HCT116 (cell line): ENCODE measurements around the gene RAB4A. TPM values are rescaled to one million over a fixed set of nuclear protein-coding genes. Genes with fewer than 3 reads are reported as not detected.

Source experiments
- ATAC-seq: fragments of 200-7000 bp; cut with Tn5 transposase; 2 replicates; pipeline ENCODE4 v1.9.1; 2020; ENCODE audit warnings: mild to moderate bottlenecking, moderate library complexity
- BruUV-seq: library from RNA; stranded (reverse); fragments of 400-500 nt; replicated peaks from 2 replicates; lab custom pipeline; 2021; lab: Mats Ljungman, UMichigan
- CTCF ChIA-PET: fragments of 300-600 bp; sonication (Branson Sonifier 250); formaldehyde crosslinking; loops from one replicate; lab custom pipeline; 2021; ENCODE audit warnings: antibody characterized with exemption; lab: Charles Lee
- POLR2A ChIA-PET: fragments of 300-600, 350-600 bp; sonication (Branson Sonifier 250); formaldehyde crosslinking; loops from one replicate; lab custom pipeline; 2021; ENCODE audit warnings: antibody characterized with exemption; lab: Charles Lee
- RAD21 ChIA-PET, 2 experiments: fragments of 300-600 bp; sonication (Branson Sonifier 250); formaldehyde crosslinking; loops; one replicate each; lab custom pipeline; 2023; ENCODE audit warnings: low total read pairs in 2 of 2; ENCODE audit not compliant: uncharacterized antibody in 2 of 2, unreplicated experiment in 2 of 2, low non-redundant PET in 1 of 2; lab: Charles Lee
- DNase-seq: peaks from one replicate; pipeline ENCODE4 v3.0.0-alpha.2; 2010; ENCODE audit warnings: low read depth, low spot score
- H2AFZ ChIP-seq: fragments of 200-600 bp; shearing (Covaris generic), sonication (generic); 2 replicates; pipeline ENCODE4 v1.6.1; 2017; ENCODE audit warnings: low read depth, mixed run types, mixed read lengths, antibody characterized with exemption, low read length; ENCODE audit not compliant: poor library complexity, severe bottlenecking
- H3K27ac ChIP-seq: 2 replicates; pipeline ENCODE4 v1.5.1; 2012; ENCODE audit warnings: low read depth, low read length
- H3K27me3 ChIP-seq: fragments of 200-600 bp; sonication (generic); 2 replicates; pipeline ENCODE4 v1.6.1; 2016; ENCODE audit warnings: mixed run types, low read length, mixed read lengths; ENCODE audit not compliant: insufficient read depth
- H3K36me3 ChIP-seq, 2 experiments: fragments of 200-500 bp in 1 of 2; fragments of 200-600 bp in 1 of 2; sonication (Bioruptor generic) in 1 of 2; sonication (generic) in 1 of 2; 2 replicates each; pipeline versions ENCODE4 v1.5.1 to v1.6.1; 2014 to 2016; ENCODE audit warnings: low read length in 2 of 2, inconsistent platforms in 1 of 2, mixed read lengths in 1 of 2, mixed run types in 1 of 2; ENCODE audit not compliant: insufficient read depth in 2 of 2, control insufficient read depth in 1 of 2
- H3K4me1 ChIP-seq, 2 experiments: fragments of 200-600 bp in 1 of 2; sonication (generic) in 1 of 2; 2 replicates each; pipeline versions ENCODE4 v1.5.1 to v1.6.1; 2012 to 2017; ENCODE audit warnings: low read length in 2 of 2, inconsistent platforms in 1 of 2, mild to moderate bottlenecking in 1 of 2, mixed read lengths in 1 of 2, mixed run types in 1 of 2, moderate library complexity in 1 of 2; ENCODE audit not compliant: insufficient read depth in 2 of 2, control insufficient read depth in 1 of 2
- H3K4me2 ChIP-seq: fragments of 200-600 bp; sonication (generic); 2 replicates; pipeline ENCODE4 v1.6.1; 2017; ENCODE audit warnings: mixed run types, low read length, mixed read lengths
- H3K4me3 ChIP-seq, 2 experiments: fragments of 200-600 bp in 1 of 2; sonication (generic) in 1 of 2; replicated peaks in 1 of 2; 2 replicates each; pipeline ENCODE4 v1.5.1; 2011 to 2016; ENCODE audit warnings: low read length in 2 of 2, control low read depth in 1 of 2, low read depth in 1 of 2, mild to moderate bottlenecking in 1 of 2, mixed read lengths in 1 of 2, mixed run types in 1 of 2
- H3K79me2 ChIP-seq: fragments of 200-600 bp; sonication (generic); 2 replicates; pipeline ENCODE4 v1.6.1; 2017; ENCODE audit warnings: mild to moderate bottlenecking, mixed run types, low read length, moderate library complexity, mixed read lengths; ENCODE audit not compliant: insufficient read depth
- H3K9ac ChIP-seq: fragments of 200-600 bp; sonication (generic); 2 replicates; pipeline ENCODE4 v1.6.1; 2016; ENCODE audit warnings: low read length, mixed read lengths
- H3K9me2 ChIP-seq: fragments of 200-600 bp; sonication (generic), shearing (Covaris generic); 2 replicates; pipeline ENCODE4 v1.6.1; 2017; ENCODE audit warnings: mixed run types, mild to moderate bottlenecking, moderate library complexity; ENCODE audit not compliant: insufficient read depth
- H3K9me3 ChIP-seq, 2 experiments: fragments of 200-500 bp in 1 of 2; fragments of 200-600 bp in 1 of 2; sonication (Bioruptor generic) in 1 of 2; sonication (generic) in 1 of 2; 2 replicates each; pipeline ENCODE4 v1.6.1; 2014 to 2017; ENCODE audit warnings: low read length in 2 of 2, mixed read lengths in 2 of 2, inconsistent platforms in 1 of 2, low read depth in 1 of 2, mild to moderate bottlenecking in 1 of 2, mixed run types in 1 of 2, moderate library complexity in 1 of 2; ENCODE audit not compliant: control insufficient read depth in 1 of 2, insufficient read depth in 1 of 2
- H4K20me1 ChIP-seq: fragments of 200-600 bp; sonication (generic), shearing (Covaris generic); 2 replicates; pipeline ENCODE4 v1.6.1; 2017; ENCODE audit warnings: mixed run types, mild to moderate bottlenecking, moderate library complexity; ENCODE audit not compliant: insufficient read depth
- EZH2phosphoT487 ChIP-seq: fragments of 200-600 bp; IDR thresholded peaks from 2 replicates; pipeline ENCODE4 v1.6.1; 2018; ENCODE audit warnings: antibody characterized with exemption, borderline replicate concordance
- POLR2A ChIP-seq: IDR thresholded peaks from 2 replicates; pipeline ENCODE4 v1.7.0; 2011; ENCODE audit warnings: borderline replicate concordance; ENCODE audit not compliant: insufficient read depth, insufficient read length; ENCODE audit errors: extremely low read depth
- SP1 ChIP-seq: IDR thresholded peaks from 2 replicates; pipeline ENCODE4 v1.6.1; 2012; ENCODE audit warnings: low read depth
- ZNF274 ChIP-seq: fragments of 200-500 bp; sonication (Bioruptor generic); IDR thresholded peaks from 2 replicates; pipeline ENCODE4 v1.6.1; 2014; ENCODE audit warnings: mild to moderate bottlenecking, low read depth, low read length, inconsistent platforms
- intact Hi-C: fragments of 100-400 bp; cut with micrococcal nuclease; formaldehyde crosslinking; loops from 2 replicates; pipeline ENCODE4 v1.10.0; 2022
- total RNA-seq: library from RNA; stranded (reverse); gene quantifications from one replicate; pipeline ENCODE4 v1.2.1, GENCODE V29; 2021; ENCODE audit not compliant: unreplicated experiment

RAB4A gene
- total RNA-seq, 1 experiment from 2014 or later = 101 TPM

GRCh38 chr1:229248821-229249817 is 21.8 kb upstream of the RAB4A start:
- ChIA-PET RAD21 (no interaction called here), POLR2A (no interaction called here), CTCF (no interaction called here)
- peaks cover 15 to 17% of the 10 kb centered on the region in 2 experiments for H3K4me1 ChIP-seq
- H3K79me2 ChIP-seq = no peaks in the 10 kb centered on the region
- BruUV-seq = no TSS peak
- no peaks in the 10 kb centered on the region for H3K27me3 ChIP-seq
- H2AFZ ChIP-seq = no peak overlapping the region
- H3K9ac ChIP-seq = no peak overlapping the region
- H3K4me3 ChIP-seq = no peak overlapping the region
- H3K27ac ChIP-seq = no peak overlapping the region
- no peaks in the 10 kb centered on the region for H3K36me3 ChIP-seq
- ATAC-seq = no peak
- H3K9me3 ChIP-seq = no peaks in the 10 kb centered on the region
- H3K9me2 ChIP-seq = no peaks in the 10 kb centered on the region
- no peak overlapping the region for H3K4me2 ChIP-seq
- TF ChIP-seq SP1 = no peak
- intact Hi-C loops = no loop called here
- DNase-seq = no peak
- no peaks in the 10 kb centered on the region for H4K20me1 ChIP-seq

- Histone ChIP-seq H3K4me3 (no peak overlapping the region), H3K79me2 (no peaks in the 10 kb centered on the region), H3K27ac (no peak overlapping the region), H3K4me1 (peaks cover 15 to 17% of the 10 kb centered on the region in 2 experiments), H2AFZ (no peak overlapping the region), H4K20me1 (no peaks in the 10 kb centered on the region), H3K9ac (no peak overlapping the region), H3K27me3 (no peaks in the 10 kb centered on the region), H3K9me2 (no peaks in the 10 kb centered on the region), H3K4me2 (no peak overlapping the region), H3K36me3 (no peaks in the 10 kb centered on the region), H3K9me3 (no peaks in the 10 kb centered on the region)
- no peak for ATAC-seq
- no peak for TF ChIP-seq EZH2phosphoT487
- TF ChIP-seq ZNF274 = no peak
- no peak for TF ChIP-seq POLR2A
- CTCF ChIA-PET = no interaction called here
- POLR2A ChIA-PET = no interaction called here
- RAD21 ChIA-PET = no interaction called here
- intact Hi-C loops = loop anchor here (10.0 kb wide), 3 partner anchors 205 to 515 kb away; partner anchors contain the start of genes RHOU, TAF5L and URB2
- no TSS peak for BruUV-seq
- no peak for DNase-seq
Measured at GRCh38 chr1:229249854-229250644, 20.9 kb upstream of the RAB4A start.
